Cardiac muscle cell (in vitro differentiated cells and primary cell): ENCODE measurements around the gene TERT. TPM values are rescaled to one million over a fixed set of nuclear protein-coding genes. Genes with fewer than 3 reads are reported as not detected.
A peak's percentile ranks its signal among the peaks of the same experiment; 100 is the strongest.

ENCODE experiments used
- DNase-seq, 2 donors: peaks; one replicate each; pipeline versions ENCODE4 v3.0.0 to v3.0.0-alpha.2; 2010 to 2017; ENCODE audit warnings: low read depth in 1 of 2, low spot score in 1 of 2
- H3K27ac ChIP-seq: fragments of 200-600 bp; sonication (generic); 2 replicates; pipeline ENCODE4 v1.5.1; 2016
- H3K27me3 ChIP-seq: fragments of 200-600 bp; sonication (generic); 2 replicates; pipeline ENCODE4 v1.6.0; 2016; ENCODE audit warnings: control low read depth
- H3K36me3 ChIP-seq: fragments of 200-600 bp; sonication (generic); 2 replicates; pipeline ENCODE4 v1.5.1; 2016; ENCODE audit warnings: control low read depth
- H3K4me1 ChIP-seq: fragments of 200-600 bp; sonication (generic); 2 replicates; pipeline ENCODE4 v1.8.1; 2017; ENCODE audit warnings: low read depth, mild to moderate bottlenecking, mixed run types
- H3K4me3 ChIP-seq: fragments of 200-600 bp; sonication (generic); 2 replicates; pipeline ENCODE4 v1.5.1; 2016; ENCODE audit warnings: mild to moderate bottlenecking
- H3K9me3 ChIP-seq: fragments of 200-600 bp; sonication (generic); 2 replicates; pipeline ENCODE4 v1.5.1; 2017; ENCODE audit warnings: low read depth, mild to moderate bottlenecking, control low read depth
- polyA plus RNA-seq: library from polyadenylated mRNA; unstranded; fragments of >200 nt; fragmentation: Nextera tagmentation; extraction: Ambion mirVana; gene quantifications from 2 replicates; pipeline ENCODE4 v1.2.1, GENCODE V29; 2016
- total RNA-seq: library from RNA; depleted of rRNA; stranded (reverse); fragments of >200 nt; gene quantifications from 2 replicates; pipeline ENCODE4 v1.2.3, GENCODE V29; 2016
- TF ChIP-seq, protein P1 (sequence below): IDR thresholded peaks from 2 replicates; pipeline ENCODE4 v1.5.1; 2012; ENCODE audit warnings: low read depth, mild to moderate bottlenecking, low read length

The TERT gene
- total and polyA plus RNA-seq, 2 experiments from 2014 or later = 0.30 TPM; not detected in 1

- Histone ChIP-seq H3K4me1 (no peaks in the 10 kb centered on the region), H3K36me3 (no peaks in the 10 kb centered on the region), H3K27me3 (no peaks in the 10 kb centered on the region), H3K27ac (no peak overlapping the region), H3K4me3 (no peak overlapping the region), H3K9me3 (no peaks in the 10 kb centered on the region)
- DNase-seq = no peak
- TF ChIP-seq, protein P1, sequence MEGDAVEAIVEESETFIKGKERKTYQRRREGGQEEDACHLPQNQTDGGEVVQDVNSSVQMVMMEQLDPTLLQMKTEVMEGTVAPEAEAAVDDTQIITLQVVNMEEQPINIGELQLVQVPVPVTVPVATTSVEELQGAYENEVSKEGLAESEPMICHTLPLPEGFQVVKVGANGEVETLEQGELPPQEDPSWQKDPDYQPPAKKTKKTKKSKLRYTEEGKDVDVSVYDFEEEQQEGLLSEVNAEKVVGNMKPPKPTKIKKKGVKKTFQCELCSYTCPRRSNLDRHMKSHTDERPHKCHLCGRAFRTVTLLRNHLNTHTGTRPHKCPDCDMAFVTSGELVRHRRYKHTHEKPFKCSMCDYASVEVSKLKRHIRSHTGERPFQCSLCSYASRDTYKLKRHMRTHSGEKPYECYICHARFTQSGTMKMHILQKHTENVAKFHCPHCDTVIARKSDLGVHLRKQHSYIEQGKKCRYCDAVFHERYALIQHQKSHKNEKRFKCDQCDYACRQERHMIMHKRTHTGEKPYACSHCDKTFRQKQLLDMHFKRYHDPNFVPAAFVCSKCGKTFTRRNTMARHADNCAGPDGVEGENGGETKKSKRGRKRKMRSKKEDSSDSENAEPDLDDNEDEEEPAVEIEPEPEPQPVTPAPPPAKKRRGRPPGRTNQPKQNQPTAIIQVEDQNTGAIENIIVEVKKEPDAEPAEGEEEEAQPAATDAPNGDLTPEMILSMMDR = no peak
Measured at GRCh38 chr5:1220351-1220750, 74.5 kb downstream of the TERT start.

- TF ChIP-seq, protein P1 = no peak
- H3K27me3 ChIP-seq = no peaks in the 10 kb centered on the region
Measured at GRCh38 chr5:1219768-1220100, 75.1 kb downstream of the TERT start.

GRCh38 chr5:1219098-1219767 is 75.6 kb downstream of the TERT start:
- H3K4me3 ChIP-seq = no peak overlapping the region
- no peaks in the 10 kb centered on the region for H3K36me3 ChIP-seq
- H3K27me3 ChIP-seq = no peaks in the 10 kb centered on the region
- no peak for DNase-seq
- H3K4me1 ChIP-seq = no peaks in the 10 kb centered on the region
- no peak overlapping the region for H3K27ac ChIP-seq
- TF ChIP-seq, protein P1 = no peak
- H3K9me3 ChIP-seq = no peaks in the 10 kb centered on the region

More at GRCh38 chr5:1219768-1220100, 75.1 kb downstream of the TERT start:
- DNase-seq = no peak
- Histone ChIP-seq H3K4me3 (no peak overlapping the region), H3K9me3 (no peaks in the 10 kb centered on the region), H3K27ac (no peak overlapping the region), H3K4me1 (no peaks in the 10 kb centered on the region), H3K36me3 (no peaks in the 10 kb centered on the region)

GRCh38 chr5:1218351-1219080 is 76.4 kb downstream of the TERT start:
- no peaks in the 10 kb centered on the region for H3K4me1 ChIP-seq
- no peak overlapping the region for H3K27ac ChIP-seq
- no peaks in the 10 kb centered on the region for H3K27me3 ChIP-seq
- TF ChIP-seq, protein P1 = no peak
- no peaks in the 10 kb centered on the region for H3K36me3 ChIP-seq
- H3K4me3 ChIP-seq = no peak overlapping the region
- no peak for DNase-seq
- no peaks in the 10 kb centered on the region for H3K9me3 ChIP-seq

GRCh38 chr5:1217596-1218206 is 77.2 kb downstream of the TERT start:
- DNase-seq = peak in 1 of 2 donors; percentile 37
- Histone ChIP-seq H3K27me3 (no peaks in the 10 kb centered on the region), H3K36me3 (no peaks in the 10 kb centered on the region), H3K27ac (no peak overlapping the region), H3K4me3 (no peak overlapping the region), H3K9me3 (no peaks in the 10 kb centered on the region), H3K4me1 (no peaks in the 10 kb centered on the region)
- TF ChIP-seq, protein P1 = no peak
